Calu3 (cell line): Measurements from ENCODE around the gene CISTR. TPM values are rescaled to one million over a fixed set of nuclear protein-coding genes. Genes with fewer than 3 reads are reported as not detected.

Source experiments
- BruUV-seq: library from RNA; stranded (reverse); fragments of 400-500 nt; replicated peaks from 2 replicates; lab custom pipeline; 2021; lab: Mats Ljungman, UMichigan
- CTCF ChIA-PET: fragments of 300-600 bp; sonication (Branson Sonifier 250); formaldehyde crosslinking; loops from one replicate; lab custom pipeline; 2022; ENCODE audit warnings: antibody characterized with exemption; lab: Charles Lee
- DNase-seq: peaks from one replicate; pipeline ENCODE4 v3.0.0; 2022
- H3K27ac Mint-ChIP-seq: one replicate; pipeline ENCODE4 v1.8.0; 2022; ENCODE audit warnings: mixed read lengths; ENCODE audit not compliant: unreplicated experiment
- H3K27me3 Mint-ChIP-seq: one replicate; pipeline ENCODE4 v1.8.0; 2022; ENCODE audit warnings: mixed read lengths; ENCODE audit not compliant: unreplicated experiment
- H3K36me3 Mint-ChIP-seq: one replicate; pipeline ENCODE4 v1.8.0; 2022; ENCODE audit warnings: mild to moderate bottlenecking, moderate library complexity, mixed read lengths; ENCODE audit not compliant: insufficient read depth, unreplicated experiment
- H3K4me1 Mint-ChIP-seq: one replicate; pipeline ENCODE4 v1.8.0; 2022; ENCODE audit warnings: mild to moderate bottlenecking, low read depth, mixed read lengths; ENCODE audit not compliant: unreplicated experiment
- H3K4me3 Mint-ChIP-seq: one replicate; pipeline ENCODE4 v1.8.0; 2022; ENCODE audit warnings: mild to moderate bottlenecking, low read depth, moderate library complexity, mixed read lengths; ENCODE audit not compliant: unreplicated experiment
- H3K9me3 Mint-ChIP-seq: one replicate; pipeline ENCODE4 v1.8.0; 2022; ENCODE audit warnings: low read depth, mixed read lengths; ENCODE audit not compliant: unreplicated experiment
- CTCF ChIP-seq: fragments of 200-600 bp; IDR thresholded peaks from one replicate; pipeline ENCODE4 v1.8.0; 2022; ENCODE audit warnings: antibody characterized with exemption; ENCODE audit not compliant: unreplicated experiment
- intact Hi-C: fragments of 100-400 bp; cut with micrococcal nuclease; formaldehyde crosslinking; loops from one replicate; pipeline ENCODE4 v1.10.0; 2022; ENCODE audit not compliant: unreplicated experiment
- total RNA-seq: library from RNA; stranded (reverse); gene quantifications from 2 replicates; pipeline ENCODE4 v1.2.3, GENCODE V29; 2022

CISTR gene
- total RNA-seq, 1 experiment from 2014 or later, result not detected

- H3K4me3 Mint-ChIP-seq, result no peak overlapping the region
- CTCF ChIA-PET, result interaction anchor here (1.1 to 1.9 kb wide), 3 partner anchors 19 to 47 kb away, joined by 3 to 8 read pairs (median 6); no protein-coding TSS in a partner anchor
- TF ChIP-seq CTCF, result no peak
- no peaks in the 10 kb centered on the region for H3K36me3 Mint-ChIP-seq
- no peaks in the 10 kb centered on the region for H3K9me3 Mint-ChIP-seq
- no peaks in the 10 kb centered on the region for H3K27me3 Mint-ChIP-seq
- H3K27ac Mint-ChIP-seq, result no peak overlapping the region
- intact Hi-C loops, result no loop called here
- DNase-seq, result no peak
- H3K4me1 Mint-ChIP-seq, result no peaks in the 10 kb centered on the region
- BruUV-seq, result no TSS peak
Measured at GRCh38 chr12:53747095-53747494, 4.7 kb downstream of the CISTR start.

GRCh38 chr12:53746592-53747092, 5.1 kb downstream of the CISTR start:
- Mint-ChIP-seq H3K36me3 (no peaks in the 10 kb centered on the region), H3K27me3 (no peaks in the 10 kb centered on the region), H3K4me3 (no peak overlapping the region), H3K9me3 (no peaks in the 10 kb centered on the region), H3K27ac (no peak overlapping the region), H3K4me1 (no peaks in the 10 kb centered on the region)
- BruUV-seq, result no TSS peak
- peak; percentile 95 for TF ChIP-seq CTCF
- DNase-seq, result peak; percentile 95
- intact Hi-C loops, result loop anchor here (1.0 kb wide), 1 partner anchor 44 kb away; no protein-coding TSS in a partner anchor
- CTCF ChIA-PET, result interaction anchor here (1.1 to 1.9 kb wide), 7 partner anchors 11 to 48 kb away, joined by 3 to 20 read pairs (median 6); no protein-coding TSS in a partner anchor

GRCh38 chr12:53744751-53745150, 7.0 kb downstream of the CISTR start:
- no peaks in the 10 kb centered on the region for H3K4me1 Mint-ChIP-seq
- no peaks in the 10 kb centered on the region for H3K9me3 Mint-ChIP-seq
- no peak overlapping the region for H3K27ac Mint-ChIP-seq
- intact Hi-C loops, result no loop called here
- no peak overlapping the region for H3K4me3 Mint-ChIP-seq
- TF ChIP-seq CTCF, result no peak
- H3K36me3 Mint-ChIP-seq, result no peaks in the 10 kb centered on the region
- DNase-seq, result no peak
- CTCF ChIA-PET, result interaction anchor here (0.9 kb wide), 1 partner anchor 45 kb away, joined by 3 read pairs; no protein-coding TSS in a partner anchor
- no TSS peak for BruUV-seq
- H3K27me3 Mint-ChIP-seq, result no peaks in the 10 kb centered on the region

GRCh38 chr12:53744130-53744441, 7.7 kb downstream of the CISTR start:
- intact Hi-C loops, result no loop called here

More at GRCh38 chr12:53744130-53744441, 7.7 kb downstream of the CISTR start:
- no peak for TF ChIP-seq CTCF
- H3K4me1 Mint-ChIP-seq, result no peaks in the 10 kb centered on the region
- no TSS peak for BruUV-seq
- no peaks in the 10 kb centered on the region for H3K36me3 Mint-ChIP-seq
- H3K27ac Mint-ChIP-seq, result no peak overlapping the region
- no peaks in the 10 kb centered on the region for H3K27me3 Mint-ChIP-seq
- no peak for DNase-seq
- H3K9me3 Mint-ChIP-seq, result no peaks in the 10 kb centered on the region
- no peak overlapping the region for H3K4me3 Mint-ChIP-seq
- CTCF ChIA-PET, result interaction anchor here (0.6 to 1.8 kb wide), 5 partner anchors 16 to 155 kb away, joined by 3 to 13 read pairs (median 4); no protein-coding TSS in a partner anchor
